ENCODE data around the gene VENTX.

VENTX gene

DNA sequence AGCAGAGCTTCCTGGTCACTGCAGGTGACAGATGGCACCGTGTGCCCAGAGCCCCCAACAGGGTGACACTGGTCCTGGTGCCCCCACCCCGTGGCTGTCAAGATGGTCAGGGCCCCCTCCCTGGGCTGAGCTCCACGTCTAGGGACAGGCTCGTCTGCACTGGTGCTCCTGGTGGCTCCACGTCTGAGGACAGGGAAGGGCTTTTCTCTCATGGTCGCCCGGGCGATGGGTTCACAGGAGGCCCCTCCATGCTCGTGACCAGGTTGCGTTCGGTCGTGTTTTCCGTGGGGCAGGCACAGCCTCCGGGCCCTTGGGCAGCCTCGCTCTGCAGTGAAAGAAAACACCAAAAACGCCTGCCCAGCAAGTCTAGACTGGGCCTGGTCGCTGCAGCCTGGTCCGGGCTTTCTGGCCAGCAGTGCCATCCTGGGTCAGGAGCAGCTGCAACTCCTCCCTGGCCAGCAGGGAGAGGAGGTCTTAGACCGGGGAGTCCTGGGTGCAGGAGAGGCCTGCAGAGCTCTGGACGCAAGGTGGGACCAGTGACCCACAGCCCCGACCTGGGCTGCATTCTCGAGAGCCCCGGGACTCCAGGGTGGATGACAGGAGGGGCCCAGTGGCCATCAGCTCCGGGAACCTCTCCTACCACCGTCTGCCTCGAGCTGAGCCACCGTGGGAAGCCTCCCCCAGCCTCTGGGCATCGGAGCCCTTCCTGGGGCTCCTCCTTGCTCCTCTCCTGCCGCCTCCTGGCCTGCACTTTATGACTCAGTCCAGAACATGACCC is 35.5 kb upstream of the VENTX start:
- no peak for DNase-seq (ENCODE audit: low spot score)

DNA sequence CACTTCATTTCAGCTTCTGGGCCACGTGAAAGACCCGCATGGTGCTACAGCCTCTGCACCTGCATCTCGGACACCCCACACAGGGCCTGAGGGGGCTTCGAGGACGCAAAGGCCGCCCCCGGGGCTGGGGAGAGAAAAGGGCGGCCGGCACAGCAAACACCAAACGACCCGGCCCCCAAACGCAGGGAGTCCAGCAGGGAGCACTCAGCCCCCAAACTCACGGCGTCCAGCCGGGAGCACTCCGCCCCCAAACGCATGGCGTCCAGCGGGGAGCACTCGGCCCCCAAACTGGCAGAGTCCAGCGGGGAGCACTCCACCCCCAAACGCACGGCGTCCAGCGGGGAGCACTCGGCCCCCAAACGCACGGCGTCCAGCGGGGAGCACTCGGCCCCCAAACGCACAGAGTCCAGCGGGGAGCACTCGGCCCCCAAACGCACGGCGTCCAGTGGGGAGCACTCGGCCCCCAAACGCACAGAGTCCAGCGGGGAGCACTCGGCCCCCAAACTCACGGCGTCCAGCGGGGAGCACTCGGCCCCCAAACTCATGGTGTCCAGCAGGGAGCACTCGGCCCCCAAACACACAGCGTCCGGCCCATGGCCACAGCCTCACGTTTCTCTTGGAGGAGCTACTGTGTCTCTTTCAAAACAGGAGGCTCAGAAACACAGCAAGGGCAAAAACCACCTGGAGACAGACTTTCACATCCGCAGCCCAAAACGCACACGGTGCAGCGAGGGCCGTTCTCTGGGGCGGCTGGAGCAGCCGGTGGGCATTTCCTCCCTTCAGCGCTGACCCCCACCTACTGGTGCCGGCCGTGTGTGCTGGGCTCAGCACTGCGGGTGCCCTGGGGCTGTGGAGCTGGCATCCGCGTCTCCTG is 34.6 kb upstream of the VENTX start:
- no peak for DNase-seq (ENCODE audit: low spot score)

DNA sequence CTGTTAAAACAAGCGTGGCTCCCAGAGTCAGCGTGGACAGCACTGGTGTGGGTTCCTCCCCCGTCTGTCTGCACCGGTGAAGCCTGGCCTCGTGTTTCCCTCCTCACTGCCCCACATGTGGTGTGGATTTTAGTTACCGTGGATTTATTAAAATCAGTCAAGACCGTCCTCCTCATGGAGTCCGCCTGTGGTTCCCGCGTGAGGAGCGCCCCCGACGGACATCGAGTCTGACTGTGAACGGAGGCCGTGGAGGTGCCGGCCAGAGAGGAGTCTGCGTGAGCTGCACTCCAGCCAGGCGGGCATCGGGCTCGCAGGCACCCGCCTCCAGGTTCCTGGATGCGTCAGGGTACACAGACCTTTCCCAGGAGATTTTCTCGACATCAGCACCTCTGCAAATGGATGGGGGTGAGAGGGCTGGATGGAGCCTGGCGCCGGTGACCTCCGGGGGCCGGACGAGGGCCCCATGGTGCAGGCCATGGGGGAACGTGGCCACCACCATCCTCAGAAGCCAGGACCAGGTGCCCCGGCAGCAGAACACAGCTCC is 33.9 kb upstream of the VENTX start:
- no peak for DNase-seq (ENCODE audit: low spot score)

DNA sequence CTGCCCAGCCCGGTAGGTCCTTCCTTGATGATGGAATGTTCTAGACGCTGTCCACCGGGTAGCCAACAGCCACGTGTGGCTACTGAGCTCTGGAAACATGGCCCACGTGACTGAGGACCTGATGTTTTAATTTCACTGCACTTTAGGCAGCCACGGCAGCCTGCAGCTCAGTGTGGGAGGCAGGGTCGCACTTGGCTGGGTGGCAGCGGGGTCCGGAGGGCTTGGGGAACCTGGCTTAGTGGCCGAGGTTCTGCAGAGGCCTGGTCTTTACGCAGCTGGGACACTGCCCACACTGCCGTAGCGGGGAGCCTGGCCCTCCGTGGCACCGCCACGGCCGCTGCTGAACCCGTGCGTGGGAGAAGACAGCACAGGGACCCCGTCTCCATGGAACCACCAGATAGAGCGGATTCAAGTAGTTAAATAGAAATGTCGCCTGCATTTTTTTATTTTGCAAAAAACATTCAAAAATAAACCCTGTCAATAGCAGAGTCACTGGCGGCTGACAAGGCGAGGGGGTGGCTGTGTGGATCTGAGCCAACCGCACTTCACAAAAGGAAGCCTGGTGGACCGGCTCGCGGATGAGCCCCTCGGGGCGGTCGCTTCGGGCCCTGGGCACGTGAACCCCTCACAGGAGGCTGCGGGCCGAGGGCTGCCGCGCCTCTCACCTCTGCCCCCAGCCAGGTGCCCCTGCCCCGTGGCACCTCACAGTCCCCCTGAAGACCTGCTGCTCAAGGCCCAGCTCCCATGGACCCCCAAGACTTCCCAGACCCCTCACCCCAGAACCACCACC is 33.2 kb upstream of the VENTX start:
- DNase-seq (ENCODE audit: low spot score), result no peak

DNA sequence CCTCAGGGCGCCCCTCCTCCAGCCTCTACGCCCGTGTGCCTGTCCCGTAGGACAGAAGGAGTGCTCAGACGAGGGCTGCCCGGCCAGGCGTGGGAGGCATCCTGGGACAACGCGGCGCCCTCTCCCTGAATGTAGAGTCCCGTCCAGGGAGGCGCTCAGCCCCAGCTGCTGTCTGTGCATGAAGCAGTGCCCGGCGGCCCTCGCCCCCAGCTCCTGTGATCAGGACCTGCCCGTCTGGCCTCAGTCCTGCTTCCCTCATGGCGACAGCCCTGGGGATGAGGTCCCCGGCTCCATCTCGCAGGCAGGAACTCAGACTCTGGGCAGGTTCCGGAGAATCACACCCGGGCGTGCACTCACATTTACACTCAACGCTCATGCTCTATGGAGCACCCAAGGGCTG is 32.5 kb upstream of the VENTX start:
- no peak for DNase-seq (ENCODE audit: low spot score)

DNA sequence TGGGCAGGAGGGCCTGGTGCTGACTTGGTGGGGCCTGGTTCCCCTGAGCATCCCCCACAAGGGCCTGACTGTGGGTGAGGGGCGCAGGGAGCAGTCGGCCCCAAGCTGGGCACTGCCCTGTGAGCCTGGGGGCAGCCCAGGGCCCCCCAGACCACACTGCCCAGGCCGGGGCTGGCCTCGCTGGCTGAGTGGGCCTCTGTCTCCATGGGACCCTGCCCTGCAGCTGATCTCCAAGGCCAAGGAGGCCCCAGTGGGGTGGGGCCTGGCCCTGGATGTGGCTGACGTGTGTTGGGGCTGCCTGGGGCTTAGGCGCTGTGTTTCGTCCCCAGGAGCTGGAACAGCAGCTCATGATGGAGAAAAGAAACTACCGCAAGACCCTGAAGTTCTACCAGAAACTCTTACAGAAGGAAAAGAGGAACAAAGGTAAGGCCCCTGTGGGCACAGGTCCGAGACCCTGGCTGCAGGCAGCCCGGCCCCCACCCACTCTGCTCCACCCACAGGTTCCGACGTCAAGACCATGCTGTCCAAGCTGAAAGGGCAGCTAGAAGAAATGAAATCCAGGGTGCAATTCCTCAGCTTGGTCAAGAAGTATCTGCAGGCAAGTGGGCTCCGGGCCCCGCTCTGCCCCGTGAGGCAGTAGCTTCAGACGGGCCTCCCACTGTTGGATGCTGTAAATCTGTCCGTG is 31.2 kb upstream of the VENTX start:
- DNase-seq (ENCODE audit: low spot score), result no peak

DNA sequence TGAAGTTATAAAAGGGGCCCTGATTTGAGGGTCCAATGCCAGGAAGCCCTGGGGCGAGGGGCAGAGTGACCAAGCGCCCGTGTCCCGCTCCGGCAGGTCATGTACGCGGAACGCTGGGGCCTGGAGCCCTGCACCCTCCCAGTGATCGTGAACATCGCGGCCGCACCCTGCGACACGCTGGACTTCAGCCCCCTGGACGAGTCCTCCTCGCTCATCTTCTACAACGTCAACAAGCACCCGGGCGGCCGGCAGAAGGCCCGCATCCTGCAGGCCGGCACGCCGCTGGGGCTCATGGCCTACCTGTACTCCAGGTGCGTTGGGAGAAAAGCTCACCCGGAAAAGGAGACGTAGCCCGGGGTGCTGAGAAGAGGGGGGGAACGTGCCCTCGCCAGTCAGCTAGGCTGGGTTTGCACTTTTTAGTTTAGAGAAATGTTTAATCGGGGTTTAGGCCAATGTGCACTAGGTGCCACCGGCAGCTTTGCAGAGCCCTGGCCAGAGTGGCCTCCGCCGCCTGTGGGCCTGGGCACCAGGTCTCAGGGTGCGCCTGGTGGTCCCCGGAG is 30.5 kb upstream of the VENTX start:
- DNase-seq (ENCODE audit: low spot score), result no peak

DNA sequence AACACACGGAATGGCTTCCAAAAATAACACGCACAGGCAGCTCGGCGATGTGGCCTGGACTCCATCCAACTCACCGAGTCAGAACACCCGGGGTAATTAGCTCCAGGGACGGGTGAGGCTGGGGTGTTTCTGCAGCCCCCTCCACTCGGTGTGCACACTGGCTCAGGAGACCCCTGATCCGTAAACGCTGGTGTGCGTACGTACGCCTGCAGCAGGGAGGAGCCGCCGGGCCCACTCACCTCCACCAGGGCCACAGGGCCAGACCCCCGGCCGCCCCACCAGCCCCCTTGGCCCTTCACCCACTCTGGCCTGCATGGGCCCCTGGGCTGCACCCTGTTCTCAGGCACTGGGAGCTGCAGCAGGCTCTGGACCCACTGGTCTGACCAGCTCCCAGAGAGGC is 30.0 kb upstream of the VENTX start:
- DNase-seq (ENCODE audit: low spot score), result no peak

DNA sequence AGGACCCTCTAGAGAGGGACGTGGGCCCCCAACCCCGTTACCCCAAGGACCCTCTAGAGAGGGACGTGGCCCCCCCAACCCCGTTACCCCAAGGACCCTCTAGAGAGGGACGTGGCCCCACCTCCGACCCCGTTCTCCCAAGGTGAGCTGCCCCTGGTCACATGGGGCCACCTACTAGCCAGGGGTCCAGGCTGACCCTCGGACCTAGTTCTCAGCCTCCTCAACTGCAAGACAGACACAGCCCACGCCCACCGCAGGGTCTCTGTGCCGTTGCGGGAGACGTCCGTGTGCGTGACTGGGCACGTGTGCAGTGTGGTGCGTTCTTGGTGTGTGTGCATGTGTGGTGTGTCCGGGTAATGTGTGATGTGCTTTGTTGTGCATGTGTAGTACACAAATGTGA is 29.2 kb upstream of the VENTX start:
- no peak for DNase-seq (ENCODE audit: low spot score)

DNA sequence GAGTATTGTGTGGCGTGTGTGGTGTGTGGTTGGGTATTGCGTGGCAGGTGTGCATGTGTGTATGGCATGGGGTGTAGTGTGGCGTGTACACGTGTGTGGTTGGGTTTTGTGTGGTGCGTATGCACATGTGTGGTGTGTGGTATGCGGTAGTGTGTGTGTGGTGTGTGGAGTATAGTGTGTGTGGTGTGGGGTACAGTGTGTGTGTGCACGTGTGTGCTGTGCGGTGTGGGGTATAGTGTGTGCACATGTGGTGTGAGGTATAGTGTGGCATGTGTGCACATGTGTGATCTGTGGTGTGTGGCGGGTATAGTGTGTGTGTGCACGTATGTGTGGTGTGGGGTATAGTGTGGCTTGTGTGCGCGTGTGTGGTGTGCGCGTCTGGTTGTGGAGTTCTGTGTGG is 28.5 kb upstream of the VENTX start:
- DNase-seq (ENCODE audit: low spot score), result no peak

DNA sequence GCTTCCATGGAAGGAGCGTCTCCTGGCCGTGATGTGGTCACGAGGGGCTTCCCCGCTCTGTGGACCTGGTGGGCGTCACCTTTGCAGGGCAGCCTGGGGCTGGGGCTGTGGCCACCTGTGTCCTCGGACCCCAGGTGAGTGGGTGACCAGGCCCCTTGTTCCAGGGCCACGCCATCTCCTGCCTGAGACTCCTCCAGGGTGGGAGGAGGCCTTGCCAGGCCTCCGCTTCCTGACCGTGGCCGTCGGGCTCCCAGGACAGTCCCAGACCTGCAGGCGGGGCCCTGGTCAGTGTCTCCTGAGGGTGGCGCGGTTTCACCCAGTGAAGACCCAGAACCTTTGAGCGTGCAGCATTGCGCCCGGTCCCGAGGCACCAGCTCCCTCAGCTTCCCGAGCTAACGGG is 28.0 kb upstream of the VENTX start:
- no peak for DNase-seq (ENCODE audit: low spot score)

DNA sequence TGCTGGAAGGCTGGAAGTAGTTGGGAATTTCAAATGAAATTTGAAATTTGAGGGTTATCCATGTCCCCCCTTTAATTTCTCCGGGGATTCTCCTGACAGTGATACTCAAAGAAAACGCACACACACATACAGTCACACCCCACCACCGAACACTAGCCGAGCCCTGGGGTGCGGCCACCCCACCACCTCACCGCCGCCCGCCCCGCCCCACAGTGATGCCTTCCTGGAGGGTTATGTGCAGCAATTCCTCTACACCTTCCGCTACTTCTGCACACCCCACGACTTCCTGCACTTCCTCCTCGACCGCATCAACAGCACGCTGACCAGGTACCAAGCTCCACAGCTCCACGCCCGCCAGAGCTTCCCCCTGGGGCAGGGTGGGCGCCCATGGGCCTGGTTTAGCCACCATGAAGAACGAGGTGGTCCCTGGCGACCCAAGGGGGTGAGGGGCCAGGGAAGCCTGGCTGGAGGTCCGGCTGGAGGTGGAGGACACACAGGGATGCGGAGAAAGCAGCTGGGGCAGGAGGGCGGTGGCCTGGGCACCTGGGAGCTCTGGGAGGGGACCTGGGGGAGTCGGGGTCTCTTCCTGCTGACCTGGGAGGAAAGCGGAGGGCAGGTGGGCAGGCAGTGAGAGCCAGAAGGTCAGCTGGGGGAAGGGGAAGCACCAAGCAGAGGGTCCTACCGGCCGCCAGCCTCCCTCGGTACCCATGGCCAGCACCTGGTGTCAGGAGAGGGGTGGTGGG is 27.1 kb upstream of the VENTX start:
- DNase-seq (ENCODE audit: low spot score), result no peak

DNA sequence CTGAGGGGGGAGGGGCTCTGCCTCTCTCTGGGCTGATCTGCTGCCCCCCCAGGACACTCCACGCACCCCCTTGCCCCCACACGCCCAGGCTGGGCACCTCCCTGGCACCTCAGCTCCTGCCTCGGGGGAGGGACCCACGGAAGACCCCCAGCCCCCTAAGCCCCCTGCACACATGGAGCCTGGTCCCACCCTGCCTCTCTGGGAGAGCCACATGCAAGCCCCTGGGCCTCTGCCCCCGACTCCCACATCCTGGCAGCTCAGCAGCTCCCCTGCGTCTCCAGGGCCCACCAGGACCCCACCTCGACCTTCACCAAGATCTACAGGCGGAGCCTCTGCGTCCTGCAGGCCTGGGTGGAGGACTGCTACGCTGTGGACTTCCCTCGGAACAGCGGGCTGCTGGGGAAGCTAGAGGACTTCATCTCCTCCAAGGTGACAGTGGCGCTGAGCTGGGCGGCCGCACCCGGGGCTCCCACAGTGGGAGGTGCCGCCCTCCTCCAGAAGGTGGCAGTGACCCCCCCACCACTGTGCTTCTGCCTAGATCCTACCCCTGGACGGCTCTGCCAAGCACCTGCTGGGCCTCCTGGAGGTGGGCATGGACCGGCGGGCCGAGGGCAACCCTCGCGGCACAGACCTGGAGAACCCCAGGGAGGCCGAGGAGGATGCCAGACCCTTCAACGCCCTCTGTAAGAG is 26.4 kb upstream of the VENTX start:
- DNase-seq (ENCODE audit: low spot score), result no peak

DNA sequence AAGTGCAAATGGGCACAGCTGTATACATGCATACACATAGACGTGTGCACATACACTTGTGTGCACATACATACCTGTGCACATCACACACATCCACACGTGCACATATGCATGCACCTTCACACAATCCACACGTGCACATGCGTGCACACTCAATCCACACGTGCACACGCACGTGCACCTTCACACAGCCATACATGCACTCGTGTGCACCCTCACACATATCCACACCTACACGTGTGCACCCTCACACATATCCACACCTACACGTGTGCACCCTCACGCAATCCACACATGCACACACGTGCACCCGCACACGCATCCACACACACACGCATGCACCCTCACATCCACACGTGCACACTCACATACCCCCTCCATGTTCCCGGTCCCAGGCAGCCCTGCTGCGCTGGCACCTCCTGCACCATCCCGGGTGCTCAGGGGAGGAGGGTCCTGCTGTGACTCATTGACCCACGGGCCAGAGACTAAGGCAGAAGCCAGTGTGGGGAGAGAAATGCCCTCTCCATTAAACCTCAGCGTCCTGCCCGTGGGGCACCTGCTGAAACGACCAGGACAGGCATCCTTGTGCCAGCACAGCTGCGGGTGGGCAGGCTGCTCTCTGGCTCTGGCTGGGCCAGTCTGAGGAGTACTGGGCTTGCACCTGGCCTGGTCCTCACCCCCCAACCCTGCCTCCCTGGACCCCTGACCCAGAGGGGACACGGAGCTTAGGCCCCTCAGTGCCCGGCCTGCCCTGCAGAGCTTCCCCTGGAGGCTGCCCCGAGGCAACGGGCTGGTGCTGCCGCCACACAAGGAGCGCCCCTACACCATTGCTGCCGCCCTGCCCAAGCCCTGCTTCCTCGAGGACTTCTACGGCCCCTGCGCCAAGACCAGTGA is 25.4 kb upstream of the VENTX start:
- no peak for DNase-seq (ENCODE audit: low spot score)

DNA sequence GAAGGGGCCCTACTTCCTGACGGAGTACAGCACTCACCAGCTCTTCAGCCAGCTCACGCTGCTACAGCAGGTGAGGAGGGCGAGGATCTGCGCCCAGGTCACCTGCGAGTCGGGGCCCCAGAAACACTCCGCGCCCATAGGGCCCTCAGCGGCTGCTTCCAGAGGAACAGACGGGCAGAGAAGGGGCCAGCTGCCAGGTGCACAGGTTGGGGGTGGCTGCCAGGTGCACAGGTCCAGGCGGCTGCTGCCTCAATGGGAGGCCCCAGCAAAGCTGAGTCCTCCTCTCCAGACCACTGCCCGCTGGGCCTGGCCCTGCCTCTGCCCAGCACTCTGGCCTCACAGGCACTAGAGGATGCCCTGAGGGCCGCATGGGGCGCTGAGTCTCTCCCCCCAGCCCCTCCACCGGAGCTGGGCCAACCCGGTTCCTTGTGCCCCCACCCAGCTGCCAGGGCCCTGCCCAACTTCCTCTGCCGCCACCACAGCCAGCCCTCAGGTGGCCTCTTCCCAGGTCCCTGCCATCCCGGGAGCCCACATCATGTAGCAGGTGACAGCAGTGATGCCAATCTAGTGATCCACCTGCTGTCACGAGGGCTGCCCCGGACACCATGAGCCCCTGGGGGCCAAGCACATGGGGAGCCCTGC is 24.7 kb upstream of the VENTX start:
- DNase-seq (ENCODE audit: low spot score), result no peak

DNA sequence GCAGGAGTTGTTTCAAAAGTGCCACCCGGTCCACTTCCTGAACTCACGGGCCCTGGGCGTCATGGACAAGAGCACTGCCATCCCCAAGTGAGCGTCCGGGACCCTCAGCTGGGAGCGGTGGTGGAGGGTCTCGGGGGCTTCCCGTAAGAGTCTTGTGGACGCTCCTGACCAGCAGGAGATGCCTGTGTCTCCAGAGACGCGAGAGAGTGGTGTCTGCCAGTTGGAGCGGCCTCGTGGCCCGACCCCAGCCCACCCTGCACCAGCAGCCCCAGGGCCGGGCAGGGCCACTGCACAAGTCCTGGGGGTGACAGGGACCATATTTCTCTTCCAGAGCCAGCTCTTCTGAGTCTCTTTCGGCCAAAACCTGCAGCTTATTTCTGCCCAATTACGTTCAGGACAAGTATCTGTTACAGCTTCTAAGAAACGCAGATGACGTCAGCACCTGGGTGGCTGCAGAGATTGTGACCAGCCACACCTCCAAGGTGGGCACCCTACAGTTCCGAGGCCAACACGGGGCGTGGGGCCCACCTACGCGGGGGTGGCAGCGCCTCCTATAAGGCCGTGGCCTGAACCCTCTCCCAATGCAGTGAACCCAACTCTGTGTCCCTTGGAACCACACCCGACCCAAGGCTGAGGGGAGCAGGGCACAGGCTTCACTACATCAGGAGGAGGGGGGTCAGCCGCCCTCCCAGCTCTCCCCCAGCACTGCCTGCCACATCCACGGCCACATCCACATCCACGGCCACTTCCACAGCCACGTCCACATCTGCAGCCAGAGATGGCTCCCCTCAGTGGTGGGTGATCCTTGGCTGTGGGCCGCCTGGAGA is 23.8 kb upstream of the VENTX start:
- no peak for DNase-seq (ENCODE audit: low spot score)

Measured in D341Med (cell line).